Measurements from ENCODE around the gene CA10. TPM values are rescaled to one million over a fixed set of nuclear protein-coding genes. Genes with fewer than 3 reads are reported as not detected.

CA10 gene
- total and polyA plus RNA-seq, 2 experiments from 2014 or later = 0.33 TPM; not detected in 1

GRCh38 chr17:51731941-51732722 is 426.4 kb downstream of the CA10 start:
- Histone ChIP-seq H4K20me1 (ENCODE audit: insufficient read depth, poor library complexity, severe bottlenecking) (no peaks in the 10 kb centered on the region), H3K36me3 (replicated peaks; ENCODE audit: insufficient read depth, low read depth) (no peaks in the 10 kb centered on the region), H3K4me1 (ENCODE audit: insufficient read depth) (no peaks in the 10 kb centered on the region), H3K9me3 (ENCODE audit: low read depth) (no peaks in the 10 kb centered on the region), H3K4me2 (no peak overlapping the region), H3K4me3 (no peak overlapping the region), H3K79me2 (no peaks in the 10 kb centered on the region), H3K27me3 (peaks cover 5% of the 10 kb centered on the region), H3K9me2 (replicated peaks; ENCODE audit: insufficient read depth) (no peaks in the 10 kb centered on the region), H2AFZ (no peak overlapping the region), H3K27ac (no peak overlapping the region)
- TF ChIP-seq EZH2 (IDR thresholded peaks at IDR 0.05; ENCODE audit: borderline replicate concordance) (no peak), EZH2phosphoT487 (IDR thresholded peaks at IDR 0.05; ENCODE audit: low read depth, severe bottlenecking, unreplicated experiment) (no peak)
- TF ChIP-seq, protein P1, sequence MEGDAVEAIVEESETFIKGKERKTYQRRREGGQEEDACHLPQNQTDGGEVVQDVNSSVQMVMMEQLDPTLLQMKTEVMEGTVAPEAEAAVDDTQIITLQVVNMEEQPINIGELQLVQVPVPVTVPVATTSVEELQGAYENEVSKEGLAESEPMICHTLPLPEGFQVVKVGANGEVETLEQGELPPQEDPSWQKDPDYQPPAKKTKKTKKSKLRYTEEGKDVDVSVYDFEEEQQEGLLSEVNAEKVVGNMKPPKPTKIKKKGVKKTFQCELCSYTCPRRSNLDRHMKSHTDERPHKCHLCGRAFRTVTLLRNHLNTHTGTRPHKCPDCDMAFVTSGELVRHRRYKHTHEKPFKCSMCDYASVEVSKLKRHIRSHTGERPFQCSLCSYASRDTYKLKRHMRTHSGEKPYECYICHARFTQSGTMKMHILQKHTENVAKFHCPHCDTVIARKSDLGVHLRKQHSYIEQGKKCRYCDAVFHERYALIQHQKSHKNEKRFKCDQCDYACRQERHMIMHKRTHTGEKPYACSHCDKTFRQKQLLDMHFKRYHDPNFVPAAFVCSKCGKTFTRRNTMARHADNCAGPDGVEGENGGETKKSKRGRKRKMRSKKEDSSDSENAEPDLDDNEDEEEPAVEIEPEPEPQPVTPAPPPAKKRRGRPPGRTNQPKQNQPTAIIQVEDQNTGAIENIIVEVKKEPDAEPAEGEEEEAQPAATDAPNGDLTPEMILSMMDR (IDR thresholded peaks at IDR 0.05; ENCODE audit: poor library complexity) = no peak
- DNase-seq (ENCODE audit: low spot score) = no peak
- WGBS (ENCODE audit: low lambda C conversion rate, missing lambda C conversion rate) = 63% methylated on average over 6 of the region's 6 CpGs

- no peak overlapping the region for H3K4me2 ChIP-seq
- no peak for TF ChIP-seq EZH2phosphoT487 (IDR thresholded peaks at IDR 0.05; ENCODE audit: low read depth, severe bottlenecking, unreplicated experiment)
- TF ChIP-seq, protein P1 (IDR thresholded peaks at IDR 0.05; ENCODE audit: poor library complexity) = no peak
- no peak for TF ChIP-seq EZH2 (IDR thresholded peaks at IDR 0.05; ENCODE audit: borderline replicate concordance)
- no peaks in the 10 kb centered on the region for H3K9me3 ChIP-seq (ENCODE audit: low read depth)
- no peak overlapping the region for H3K4me3 ChIP-seq
- no peak overlapping the region for H2AFZ ChIP-seq
- H3K9me2 ChIP-seq (replicated peaks; ENCODE audit: insufficient read depth) = no peaks in the 10 kb centered on the region
- H3K27me3 ChIP-seq = peaks cover 5% of the 10 kb centered on the region
- WGBS (ENCODE audit: low lambda C conversion rate, missing lambda C conversion rate) = 62% methylated on average over 4 of the region's 4 CpGs
- H3K27ac ChIP-seq = no peak overlapping the region
- H3K4me1 ChIP-seq (ENCODE audit: insufficient read depth) = no peaks in the 10 kb centered on the region
- no peaks in the 10 kb centered on the region for H4K20me1 ChIP-seq (ENCODE audit: insufficient read depth, poor library complexity, severe bottlenecking)
- DNase-seq (ENCODE audit: low spot score) = no peak
- no peaks in the 10 kb centered on the region for H3K36me3 ChIP-seq (replicated peaks; ENCODE audit: insufficient read depth, low read depth)
- H3K79me2 ChIP-seq = no peaks in the 10 kb centered on the region
Observed at GRCh38 chr17:51730303-51731050, 428.0 kb downstream of the CA10 start.

DNA sequence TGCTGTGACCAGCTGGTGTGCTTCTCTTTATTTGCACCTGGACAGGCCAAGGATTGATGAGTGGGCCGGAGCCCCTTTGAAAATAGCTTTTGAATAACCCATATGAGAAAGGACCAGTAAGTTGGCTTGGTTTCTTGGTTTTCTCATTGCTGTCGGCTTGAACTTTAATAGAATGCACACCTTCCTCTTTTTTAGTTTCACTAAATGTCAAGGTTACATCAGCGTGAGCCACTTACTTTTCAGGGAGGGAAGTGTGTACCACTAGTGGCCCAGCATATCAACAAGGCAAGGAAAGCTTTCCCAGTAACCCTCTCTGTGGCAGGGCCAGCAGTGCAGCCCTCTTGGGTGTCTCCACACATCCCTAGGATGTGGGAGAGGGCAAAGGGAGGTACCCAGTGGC is 433.3 kb downstream of the CA10 start:
- Histone ChIP-seq H3K9me2 (replicated peaks; ENCODE audit: insufficient read depth) (no peaks in the 10 kb centered on the region), H3K27ac (no peak overlapping the region), H4K20me1 (ENCODE audit: insufficient read depth, poor library complexity, severe bottlenecking) (no peaks in the 10 kb centered on the region), H2AFZ (no peak overlapping the region), H3K4me2 (no peak overlapping the region), H3K27me3 (no peaks in the 10 kb centered on the region), H3K9me3 (ENCODE audit: low read depth) (no peaks in the 10 kb centered on the region), H3K4me3 (no peak overlapping the region), H3K4me1 (ENCODE audit: insufficient read depth) (no peaks in the 10 kb centered on the region), H3K79me2 (no peaks in the 10 kb centered on the region), H3K36me3 (replicated peaks; ENCODE audit: insufficient read depth, low read depth) (no peaks in the 10 kb centered on the region)
- TF ChIP-seq, protein P1 (IDR thresholded peaks at IDR 0.05; ENCODE audit: poor library complexity) = no peak
- no peak for TF ChIP-seq EZH2 (IDR thresholded peaks at IDR 0.05; ENCODE audit: borderline replicate concordance)
- no peak for TF ChIP-seq EZH2phosphoT487 (IDR thresholded peaks at IDR 0.05; ENCODE audit: low read depth, severe bottlenecking, unreplicated experiment)
- WGBS (ENCODE audit: low lambda C conversion rate, missing lambda C conversion rate) = 90% methylated on average over 3 of the region's 3 CpGs
- DNase-seq (ENCODE audit: low spot score) = no peak
